HepG2 (cell line): Measurements from ENCODE around the gene HK2. TPM values are rescaled to one million over a fixed set of nuclear protein-coding genes. Genes with fewer than 3 reads are reported as not detected.

Experiments
- ARID5B ChIP-seq: IDR thresholded peaks from 2 replicates; pipeline ENCODE4 v1.4.0; 2020; ENCODE audit warnings: mild to moderate bottlenecking, missing genetic modification reagents
- BCL3 ChIP-seq: sonication (generic); formaldehyde crosslinking; IDR thresholded peaks from 2 replicates; pipeline ENCODE4 v1.5.1; 2020; ENCODE audit warnings: mild to moderate bottlenecking, missing genetic modification reagents, moderate library complexity
- DR1 ChIP-seq: sonication (generic); formaldehyde crosslinking; IDR thresholded peaks from 2 replicates; pipeline ENCODE4 v1.8.0; 2021; ENCODE audit warnings: mild to moderate bottlenecking, missing genetic modification reagents, inconsistent platforms
- EED ChIP-seq: sonication (generic); formaldehyde crosslinking; IDR thresholded peaks from 2 replicates; pipeline ENCODE4 v1.5.0; 2020; ENCODE audit warnings: mild to moderate bottlenecking, missing genetic modification reagents
- FOXA1 ChIP-seq, 2 experiments: fragments of 450-650 bp in 1 of 2; sonication (generic) in 1 of 2; formaldehyde crosslinking in 1 of 2; IDR thresholded peaks; 2 replicates each; pipeline versions ENCODE4 v1.4.0 to v1.6.1; 2016 to 2020; ENCODE audit warnings: missing genetic modification reagents in 1 of 2
- FOXA3 ChIP-seq: IDR thresholded peaks from 2 replicates; pipeline ENCODE4 v1.6.1; 2016; ENCODE audit warnings: missing genetic modification reagents, missing compliant biosample characterization
- FOXP1 ChIP-seq, 2 experiments: fragments of 450-650 bp in 1 of 2; IDR thresholded peaks; 2 replicates each; pipeline ENCODE4 v1.6.1; 2017 to 2018; ENCODE audit warnings: antibody characterized with exemption in 1 of 2
- HHEX ChIP-seq: IDR thresholded peaks from 2 replicates; pipeline ENCODE4 v1.6.1; 2016; ENCODE audit warnings: control low read depth
- HMG20B ChIP-seq: conservative IDR thresholded peaks from 2 replicates; pipeline ENCODE4 v1.6.1; 2016; ENCODE audit warnings: missing genetic modification reagents, missing compliant biosample characterization
- KLF13 ChIP-seq: sonication (generic); formaldehyde crosslinking; IDR thresholded peaks from 2 replicates; pipeline ENCODE4 v1.4.0; 2020; ENCODE audit warnings: mild to moderate bottlenecking, missing genetic modification reagents
- KMT2A ChIP-seq: sonication (generic); formaldehyde crosslinking; IDR thresholded peaks from 2 replicates; pipeline ENCODE4 v1.4.0; 2020; ENCODE audit warnings: missing genetic modification reagents
- KMT2B ChIP-seq: IDR thresholded peaks from 2 replicates; pipeline ENCODE4 v1.6.1; 2016; ENCODE audit warnings: missing genetic modification reagents, missing compliant biosample characterization
- NR2C2 ChIP-seq: sonication (generic); formaldehyde crosslinking; IDR thresholded peaks from 2 replicates; pipeline ENCODE4 v1.4.0; 2020; ENCODE audit warnings: missing genetic modification reagents, mild to moderate bottlenecking, moderate library complexity, borderline replicate concordance
- PBX2 ChIP-seq: IDR thresholded peaks from 2 replicates; pipeline ENCODE4 v1.6.1; 2016; ENCODE audit warnings: control low read depth
- PITX1 ChIP-seq: sonication (generic); formaldehyde crosslinking; IDR thresholded peaks from 2 replicates; pipeline ENCODE4 v1.5.1; 2020; ENCODE audit warnings: mild to moderate bottlenecking, missing genetic modification reagents
- SNAPC5 ChIP-seq: sonication (generic); formaldehyde crosslinking; IDR thresholded peaks from 2 replicates; pipeline ENCODE4 v1.8.1; 2023; ENCODE audit warnings: mild to moderate bottlenecking, missing genetic modification reagents, borderline replicate concordance
- WIZ ChIP-seq: sonication (generic); formaldehyde crosslinking; IDR thresholded peaks from 2 replicates; pipeline ENCODE4 v1.5.1; 2020; ENCODE audit warnings: mild to moderate bottlenecking, missing genetic modification reagents
- ZMYM3 ChIP-seq: sonication (generic); formaldehyde crosslinking; IDR thresholded peaks from 2 replicates; pipeline ENCODE4 v1.5.1; 2020; ENCODE audit warnings: mild to moderate bottlenecking, missing genetic modification reagents
- ZNF256 ChIP-seq: sonication (generic); formaldehyde crosslinking; conservative IDR thresholded peaks from 2 replicates; pipeline ENCODE4 v1.4.0; 2020; ENCODE audit warnings: missing genetic modification reagents
- ZNF678 ChIP-seq: sonication (generic); formaldehyde crosslinking; IDR thresholded peaks from 2 replicates; pipeline ENCODE4 v1.4.0; 2020; ENCODE audit warnings: mild to moderate bottlenecking, missing genetic modification reagents
- ZNF724P ChIP-seq: sonication (generic); formaldehyde crosslinking; IDR thresholded peaks from 2 replicates; pipeline ENCODE4 v1.8.0; 2022; ENCODE audit warnings: missing genetic modification reagents, borderline replicate concordance
- ZNF768 ChIP-seq: sonication (generic); formaldehyde crosslinking; IDR thresholded peaks from 2 replicates; pipeline ENCODE4 v1.4.0; 2020; ENCODE audit warnings: missing genetic modification reagents
- ZNF772 ChIP-seq: sonication (generic); formaldehyde crosslinking; IDR thresholded peaks from 2 replicates; pipeline ENCODE4 v1.5.0; 2020; ENCODE audit warnings: mild to moderate bottlenecking, missing genetic modification reagents
- ZNF775 ChIP-seq: sonication (generic); formaldehyde crosslinking; IDR thresholded peaks from 2 replicates; pipeline ENCODE4 v1.4.0; 2020; ENCODE audit warnings: missing genetic modification reagents, mild to moderate bottlenecking, moderate library complexity, borderline replicate concordance
- polyA plus RNA-seq, 8 experiments: library from polyadenylated mRNA; depleted of rRNA in 3 of 8; stranded (reverse) in 7 of 8; unstranded in 1 of 8; fragments of >200 nt; fragmentation: Illumina TruSeq in 4 of 8; extraction: Trizol in 4 of 8; gene quantifications; 2 replicates each; pipeline versions ENCODE4 v1.2.1 to v1.2.3, GENCODE V29; 2011 to 2016; ENCODE audit warnings: low read depth in 4 of 8, missing spikeins in 1 of 8, mixed read lengths in 1 of 8; ENCODE audit not compliant: insufficient read depth in 1 of 8
- total RNA-seq, 5 experiments: library from RNA; depleted of rRNA; stranded (reverse); fragments of >200 nt; fragmentation: Illumina TruSeq; extraction: Trizol; gene quantifications; 2 replicates each; pipeline ENCODE4 v1.2.3, GENCODE V29; 2016; ENCODE audit warnings: low read depth in 1 of 5

The HK2 gene
- total and polyA plus RNA-seq, 2 of the 13 experiments (the other 11 are each of a cell fraction or from before 2014, with no cell fraction given) = 13.2 to 101 TPM

- TF ChIP-seq ARID5B (CRISPR knock-in tag) = peak; percentile 89
- TF ChIP-seq FOXP1 (IDR thresholded peaks at IDR 0.05) = peak; percentile 54; the same call in 1 of the 2 replicates
- peak; percentile 85 for TF ChIP-seq FOXP1 (CRISPR knock-in tag; IDR thresholded peaks at IDR 0.05)
- TF ChIP-seq WIZ (CRISPR knock-in tag) = no peak
- TF ChIP-seq EED (CRISPR knock-in tag) = no peak
- 0 out of 2 replicates have a peak, but pooled peaks have one; percentile 35 for TF ChIP-seq BCL3
- peak; percentile 31; the same call in 1 of the 2 replicates for TF ChIP-seq PITX1 (CRISPR knock-in tag)
- TF ChIP-seq ZNF678 (CRISPR knock-in tag) = 0 out of 2 replicates have a peak, but pooled peaks have one; percentile 38
- no peak for TF ChIP-seq ZNF768 (CRISPR knock-in tag)
- TF ChIP-seq KMT2A = no peak
- no peak for TF ChIP-seq ZNF775
- peak; percentile 76 for TF ChIP-seq FOXA1 (IDR thresholded peaks at IDR 0.05)
- TF ChIP-seq FOXA1 (CRISPR knock-in tag; IDR thresholded peaks at IDR 0.05) = peak; percentile 88
- TF ChIP-seq DR1 (CRISPR knock-in tag) = no peak
- no peak for TF ChIP-seq KMT2B (CRISPR knock-in tag)
- TF ChIP-seq KLF13 (CRISPR knock-in tag) = no peak
- peak; percentile 29; the same call in 1 of the 2 replicates for TF ChIP-seq ZMYM3
- TF ChIP-seq FOXA3 (CRISPR knock-in tag) = peak; percentile 89
- peak; percentile 84 for TF ChIP-seq HHEX
- no peak for TF ChIP-seq ZNF256 (CRISPR knock-in tag)
- TF ChIP-seq SNAPC5 = no peak
- no peak for TF ChIP-seq PBX2 (CRISPR knock-in tag)
- 0 out of 2 replicates have a peak, but pooled peaks have one; percentile 18 for TF ChIP-seq NR2C2 (CRISPR knock-in tag)
- no peak for TF ChIP-seq HMG20B (CRISPR knock-in tag)
- TF ChIP-seq ZNF772 = no peak
- no peak for TF ChIP-seq ZNF724P (CRISPR knock-in tag)
Measured at GRCh38 chr2:74806355-74806839, 27.5 kb upstream of the HK2 start (continued).
